ENCODE data around the gene NOTUM.

- no peak for TF ChIP-seq POLR2A (IDR thresholded peaks at IDR 0.05)
- TF ChIP-seq, protein P1, sequence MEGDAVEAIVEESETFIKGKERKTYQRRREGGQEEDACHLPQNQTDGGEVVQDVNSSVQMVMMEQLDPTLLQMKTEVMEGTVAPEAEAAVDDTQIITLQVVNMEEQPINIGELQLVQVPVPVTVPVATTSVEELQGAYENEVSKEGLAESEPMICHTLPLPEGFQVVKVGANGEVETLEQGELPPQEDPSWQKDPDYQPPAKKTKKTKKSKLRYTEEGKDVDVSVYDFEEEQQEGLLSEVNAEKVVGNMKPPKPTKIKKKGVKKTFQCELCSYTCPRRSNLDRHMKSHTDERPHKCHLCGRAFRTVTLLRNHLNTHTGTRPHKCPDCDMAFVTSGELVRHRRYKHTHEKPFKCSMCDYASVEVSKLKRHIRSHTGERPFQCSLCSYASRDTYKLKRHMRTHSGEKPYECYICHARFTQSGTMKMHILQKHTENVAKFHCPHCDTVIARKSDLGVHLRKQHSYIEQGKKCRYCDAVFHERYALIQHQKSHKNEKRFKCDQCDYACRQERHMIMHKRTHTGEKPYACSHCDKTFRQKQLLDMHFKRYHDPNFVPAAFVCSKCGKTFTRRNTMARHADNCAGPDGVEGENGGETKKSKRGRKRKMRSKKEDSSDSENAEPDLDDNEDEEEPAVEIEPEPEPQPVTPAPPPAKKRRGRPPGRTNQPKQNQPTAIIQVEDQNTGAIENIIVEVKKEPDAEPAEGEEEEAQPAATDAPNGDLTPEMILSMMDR (IDR thresholded peaks at IDR 0.05), result no peak
Measured at GRCh38 chr17:81912441-81913309, 48.3 kb downstream of the NOTUM start.
